Testis (tissue), 3 donors: ENCODE data around the gene PAX4. TPM values are rescaled to one million over a fixed set of nuclear protein-coding genes. Genes with fewer than 3 reads are reported as not detected.
A peak's percentile ranks its signal among the peaks of the same experiment; 100 is the strongest.

Source experiments
- DNase-seq: peaks from one replicate; pipeline ENCODE4 v3.0.0-alpha.2; 2019
- H3K27ac ChIP-seq, 2 donors: fragments of 200-600 bp; sonication (generic); one replicate each; pipeline ENCODE4 v1.5.1; 2019
- H3K27me3 ChIP-seq: fragments of 200-600 bp; sonication (generic); one replicate; pipeline ENCODE4 v1.5.1; 2019
- H3K36me3 ChIP-seq: fragments of 200-600 bp; sonication (generic); one replicate; pipeline ENCODE4 v1.5.1; 2017; ENCODE audit warnings: low read depth; ENCODE audit errors: missing control alignments
- H3K4me1 ChIP-seq: fragments of 200-600 bp; sonication (generic); one replicate; pipeline ENCODE4 v1.5.1; 2019
- H3K4me3 ChIP-seq, 2 donors: fragments of 200-600 bp; sonication (generic); one replicate each; pipeline ENCODE4 v1.5.1; 2017 to 2019
- H3K9me3 ChIP-seq: fragments of 200-600 bp; sonication (generic); one replicate; pipeline ENCODE4 v1.5.1; 2017
- POLR2A ChIP-seq: fragments of 450-650 bp; IDR thresholded peaks from one replicate; pipeline ENCODE4 v1.6.1; 2017; ENCODE audit warnings: antibody characterized with exemption, mild to moderate bottlenecking, moderate library complexity
- WGBS, 2 donors: methylation state at CpG; one replicate each; pipeline ENCODE4 v1.1.5; 2018; 5-methylcytosine and 5-hydroxymethylcytosine counted together
- intact Hi-C: fragments of 100-400 bp; cut with DNase I; formaldehyde crosslinking; loops from one replicate; pipeline ENCODE4 v1.15.1; 2023; ENCODE audit warnings: low total_unique reads
- polyA plus RNA-seq: library from polyadenylated mRNA; stranded (reverse); fragments of 350-450 nt; fragmentation: Illumina TruSeq; extraction: RNeasy Lipid Tissue Mini Kit (QIAGEN cat#74804); gene quantifications from one replicate; pipeline ENCODE4 v1.2.3, GENCODE V29; 2014; ENCODE audit warnings: low read depth, low replicate concordance; ENCODE audit not compliant: insufficient read depth
- total RNA-seq, 2 donors: library from RNA; depleted of rRNA; stranded (reverse); fragments of >200 nt; gene quantifications; one replicate each; pipeline ENCODE4 v1.2.3, GENCODE V29; 2016
- TF ChIP-seq, protein P1 (sequence below), 3 experiments: fragments of 450-650 bp in 2 of 3; fragments of 200-600 bp in 1 of 3; sonication (generic) in 1 of 3; IDR thresholded peaks; one replicate each; pipeline ENCODE4 v1.5.1; 2016 to 2019; ENCODE audit warnings: antibody characterized with exemption in 3 of 3, mild to moderate bottlenecking in 2 of 3, moderate library complexity in 1 of 3

Gene PAX4
- total and polyA plus RNA-seq, 3 donors from 2014 or later, result 0.50 to 0.95 (median 0.55) TPM

- TF ChIP-seq POLR2A, result no peak
- intact Hi-C loops, result no loop called here
- no peak overlapping the region for H3K4me3 ChIP-seq
- no peaks in the 10 kb centered on the region for H3K9me3 ChIP-seq
- 63 to 71% methylated on average over 3 of the region's 3 CpGs for WGBS, 2 donors
- H3K27me3 ChIP-seq, result no peaks in the 10 kb centered on the region
- peaks cover 18% of the 10 kb centered on the region for H3K4me1 ChIP-seq
- H3K36me3 ChIP-seq, result no peaks in the 10 kb centered on the region
- H3K27ac ChIP-seq, result no peak overlapping the region
- DNase-seq, result no peak
These were observed 28.0 kb downstream of the PAX4 start for GRCh38 chr7:127589896-127590295.

- intact Hi-C loops, result no loop called here
- Histone ChIP-seq H3K4me1 (peaks cover 26% of the 10 kb centered on the region), H3K36me3 (no peaks in the 10 kb centered on the region), H3K27me3 (no peaks in the 10 kb centered on the region), H3K4me3 (peak overlapping the region; percentile 91 to 96), H3K27ac (peak overlapping the region; percentile 73 to 93), H3K9me3 (no peaks in the 10 kb centered on the region)
- no peak for TF ChIP-seq POLR2A
- TF ChIP-seq, protein P1, sequence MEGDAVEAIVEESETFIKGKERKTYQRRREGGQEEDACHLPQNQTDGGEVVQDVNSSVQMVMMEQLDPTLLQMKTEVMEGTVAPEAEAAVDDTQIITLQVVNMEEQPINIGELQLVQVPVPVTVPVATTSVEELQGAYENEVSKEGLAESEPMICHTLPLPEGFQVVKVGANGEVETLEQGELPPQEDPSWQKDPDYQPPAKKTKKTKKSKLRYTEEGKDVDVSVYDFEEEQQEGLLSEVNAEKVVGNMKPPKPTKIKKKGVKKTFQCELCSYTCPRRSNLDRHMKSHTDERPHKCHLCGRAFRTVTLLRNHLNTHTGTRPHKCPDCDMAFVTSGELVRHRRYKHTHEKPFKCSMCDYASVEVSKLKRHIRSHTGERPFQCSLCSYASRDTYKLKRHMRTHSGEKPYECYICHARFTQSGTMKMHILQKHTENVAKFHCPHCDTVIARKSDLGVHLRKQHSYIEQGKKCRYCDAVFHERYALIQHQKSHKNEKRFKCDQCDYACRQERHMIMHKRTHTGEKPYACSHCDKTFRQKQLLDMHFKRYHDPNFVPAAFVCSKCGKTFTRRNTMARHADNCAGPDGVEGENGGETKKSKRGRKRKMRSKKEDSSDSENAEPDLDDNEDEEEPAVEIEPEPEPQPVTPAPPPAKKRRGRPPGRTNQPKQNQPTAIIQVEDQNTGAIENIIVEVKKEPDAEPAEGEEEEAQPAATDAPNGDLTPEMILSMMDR (IDR thresholded peaks at IDR 0.05), result peak in 1 of 3 experiments; percentile 12
- WGBS, 2 donors, result 3 to 7% methylated on average over 17 to 43 of the region's 43 CpGs
- peak; percentile 77 for DNase-seq
These were observed 29.1 kb downstream of the PAX4 start for GRCh38 chr7:127588697-127589482.

- no peaks in the 10 kb centered on the region for H3K27me3 ChIP-seq
- peak within 1 kb of the TSS; percentile 91 to 96 for H3K4me3 ChIP-seq
- peak within 1 kb of the TSS; percentile 73 to 93 for H3K27ac ChIP-seq
- H3K36me3 ChIP-seq, result no peaks in the 10 kb centered on the region
- WGBS, 2 donors, result 0% methylated on average over 14 to 54 of the region's 77 CpGs
- no peak for TF ChIP-seq POLR2A
- TF ChIP-seq, protein P1 (IDR thresholded peaks at IDR 0.05), result no peak
- intact Hi-C loops, result no loop called here
- peaks cover 32% of the 10 kb centered on the region for H3K4me1 ChIP-seq
- DNase-seq, result peak; percentile 91
- no peaks in the 10 kb centered on the region for H3K9me3 ChIP-seq
These were observed 29.8 kb downstream of the PAX4 start, which contains the start of gene ARF5 for GRCh38 chr7:127588019-127588696. ARF5 (plus strand) TSS chr7:127588411; CDS start chr7:127588499, 88 bp downstream.

DNA sequence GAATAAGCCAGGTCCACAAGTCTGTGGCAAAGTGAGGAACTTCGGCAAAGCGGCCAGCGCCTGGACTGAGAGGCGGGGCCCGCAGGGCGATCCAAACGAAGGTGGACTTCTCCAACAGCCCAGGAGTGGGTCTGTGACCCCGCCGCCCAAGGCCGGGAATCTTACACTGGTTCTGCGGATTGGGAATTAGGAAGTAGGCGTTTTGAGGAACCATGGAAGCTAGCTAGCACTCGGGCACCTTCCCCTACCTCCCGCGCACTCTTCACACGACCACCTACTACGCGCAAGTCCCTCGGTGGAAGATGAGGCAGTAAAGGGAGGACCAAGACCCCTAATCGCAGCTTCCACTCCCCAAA is 30.3 kb downstream of the PAX4 start:
- peak overlapping the region; percentile 73 to 93 for H3K27ac ChIP-seq
- peak; percentile 22 for DNase-seq
- peak overlapping the region; percentile 91 to 96 for H3K4me3 ChIP-seq
- no peaks in the 10 kb centered on the region for H3K36me3 ChIP-seq
- TF ChIP-seq POLR2A, result no peak
- TF ChIP-seq, protein P1 (IDR thresholded peaks at IDR 0.05), result no peak
- H3K9me3 ChIP-seq, result no peaks in the 10 kb centered on the region
- H3K4me1 ChIP-seq, result peaks cover 38% of the 10 kb centered on the region
- no peaks in the 10 kb centered on the region for H3K27me3 ChIP-seq
- WGBS, 2 donors, result 29 to 38% methylated on average over 20 of the region's 20 CpGs
- intact Hi-C loops, result no loop called here

DNA sequence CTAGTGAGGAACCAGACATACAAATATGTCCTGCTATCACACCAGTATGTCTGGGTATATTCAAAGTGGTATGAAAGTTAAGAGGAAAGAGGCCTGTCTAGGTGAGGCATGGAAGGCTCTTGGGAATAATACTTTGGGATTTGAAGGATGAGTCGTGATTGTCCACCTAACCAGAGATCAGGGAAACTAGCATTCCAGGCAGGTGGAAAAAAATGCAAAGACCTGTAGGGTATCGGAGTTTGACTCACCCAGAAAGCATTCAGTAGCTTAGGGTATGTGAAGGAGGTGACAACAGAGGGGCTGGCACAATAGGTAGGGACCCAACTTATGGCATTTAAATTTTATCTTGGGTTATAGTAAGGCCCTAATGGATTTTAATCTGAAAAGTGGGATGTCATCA is 31.6 kb downstream of the PAX4 start:
- Histone ChIP-seq H3K36me3 (no peaks in the 10 kb centered on the region), H3K4me1 (peaks cover 51% of the 10 kb centered on the region), H3K27ac (peak overlapping the region in 1 of 2 donors; percentile 92), H3K9me3 (no peaks in the 10 kb centered on the region), H3K4me3 (no peak overlapping the region), H3K27me3 (no peaks in the 10 kb centered on the region)
- TF ChIP-seq POLR2A, result no peak
- TF ChIP-seq, protein P1 (IDR thresholded peaks at IDR 0.05), result no peak
- DNase-seq, result no peak
- WGBS, 2 donors, result 80% methylated on average over 2 of the region's 2 CpGs
- intact Hi-C loops, result no loop called here
